Suprapubic skin (tissue), 3 donors: Measurements from ENCODE around the gene LRAT.

ENCODE experiments used
- CTCF ChIP-seq, 2 donors: fragments of 200-600 bp in 1 of 2; fragments of 450-650 bp in 1 of 2; sonication (generic) in 1 of 2; IDR thresholded peaks; one replicate each; pipeline ENCODE4 v1.5.1; 2016 to 2019; ENCODE audit warnings: antibody characterized with exemption in 2 of 2, mild to moderate bottlenecking in 1 of 2, moderate library complexity in 1 of 2
- EP300 ChIP-seq: sonication (generic); formaldehyde crosslinking; IDR thresholded peaks from one replicate; pipeline ENCODE4 v1.6.1; 2017; ENCODE audit warnings: antibody characterized with exemption
- POLR2A ChIP-seq, 2 donors: fragments of 450-650 bp; IDR thresholded peaks; one replicate each; pipeline ENCODE4 v1.6.1; 2017; ENCODE audit warnings: antibody characterized with exemption in 2 of 2, mild to moderate bottlenecking in 2 of 2, moderate library complexity in 2 of 2

DNA sequence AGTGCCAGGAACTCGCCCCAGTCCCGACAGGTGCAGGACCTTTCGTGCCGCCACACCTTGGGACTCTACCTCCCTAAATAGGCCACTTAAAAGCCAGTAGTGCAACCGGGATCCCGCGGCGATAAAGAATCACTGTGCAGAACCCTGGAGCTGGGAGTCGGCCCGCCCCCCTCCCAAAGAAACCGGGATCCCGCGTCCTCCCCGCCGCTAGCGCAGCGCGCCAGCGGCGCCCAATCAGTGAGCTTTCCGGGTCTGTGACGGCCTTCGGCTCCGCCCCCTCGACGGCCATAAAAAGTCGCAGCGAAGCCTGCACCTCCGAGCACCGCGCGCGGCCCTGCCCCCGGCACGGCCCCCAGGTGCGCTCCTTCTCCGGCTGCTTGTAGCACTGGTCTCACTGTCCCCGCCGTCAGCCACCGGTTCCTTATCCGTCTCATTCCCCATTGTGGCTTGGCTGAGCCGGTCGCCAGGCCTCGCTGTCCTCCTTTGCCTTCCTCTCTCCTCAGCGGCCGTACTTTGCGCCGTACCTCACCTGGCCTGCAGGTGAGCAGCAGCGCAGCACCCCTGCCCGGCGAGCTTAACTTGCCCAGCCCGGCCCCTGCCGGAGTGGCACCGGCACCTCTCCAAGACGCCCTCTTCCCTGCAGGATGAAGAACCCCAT is at the start of gene LRAT:
- TF ChIP-seq CTCF (IDR thresholded peaks at IDR 0.05) = no peak
- no peak for TF ChIP-seq EP300
- TF ChIP-seq POLR2A (IDR thresholded peaks at IDR 0.05) = no peak
